ENCODE data around the gene MARCHF2.

MARCHF2 gene

GRCh38 chr19:8477889-8478288, 64.8 kb downstream of the MARCHF2 start:
- DNase-seq (ENCODE audit: low read depth, low spot score): no peak

- no peak for DNase-seq (ENCODE audit: low read depth, low spot score)
Measured at GRCh38 chr19:8478598-8478997, 65.5 kb downstream of the MARCHF2 start.

GRCh38 chr19:8481201-8481600, 68.1 kb downstream of the MARCHF2 start:
- no peak for DNase-seq (ENCODE audit: low read depth, low spot score)

- DNase-seq (ENCODE audit: low read depth, low spot score): no peak
Measured at GRCh38 chr19:8481616-8482015, 68.5 kb downstream of the MARCHF2 start.

GRCh38 chr19:8482696-8483095, 69.6 kb downstream of the MARCHF2 start:
- no peak for DNase-seq (ENCODE audit: low read depth, low spot score)

GRCh38 chr19:8483165-8483564, 70.1 kb downstream of the MARCHF2 start:
- no peak for DNase-seq (ENCODE audit: low read depth, low spot score)

- no peak for DNase-seq (ENCODE audit: low read depth, low spot score)
Measured at GRCh38 chr19:8484331-8484894, 71.3 kb downstream of the MARCHF2 start.

- no peak for DNase-seq (ENCODE audit: low read depth, low spot score)
Measured at GRCh38 chr19:8485561-8486371, 72.7 kb downstream of the MARCHF2 start.

GRCh38 chr19:8486661-8487136, 73.6 kb downstream of the MARCHF2 start:
- no peak for DNase-seq (ENCODE audit: low read depth, low spot score)

GRCh38 chr19:8487137-8487851, 74.2 kb downstream of the MARCHF2 start:
- DNase-seq (ENCODE audit: low read depth, low spot score): no peak

- DNase-seq (ENCODE audit: low read depth, low spot score): no peak
Measured at GRCh38 chr19:8488365-8488764, 75.3 kb downstream of the MARCHF2 start.

Measured in brain pericyte (primary cell).